SK-MEL-5 (cell line): ENCODE data around the gene PTPRG. TPM values are rescaled to one million over a fixed set of nuclear protein-coding genes. Genes with fewer than 3 reads are reported as not detected.
A peak's percentile ranks its signal among the peaks of the same experiment; 100 is the strongest.

Source experiments
- DNase-seq: peaks from one replicate; pipeline ENCODE4 v3.0.0-alpha.2; 2016; ENCODE audit warnings: low read depth, low spot score
- in situ Hi-C: cut with HindIII; loops from 2 replicates; pipeline ENCODE4 v1.10.0; 2016; ENCODE audit warnings: low sequenced_read_pairs, high pct_unique_total_duplicates, low pct_unique_long_range_greater_than_20kb
- total RNA-seq: library from RNA; depleted of rRNA; stranded (reverse); fragments of >200 nt; shearing (Covaris generic); gene quantifications from 2 replicates; pipeline ENCODE4 v1.2.3, GENCODE V29; 2014

The PTPRG gene
- total RNA-seq, 1 experiment from 2014 or later = 35.3 TPM

DNA sequence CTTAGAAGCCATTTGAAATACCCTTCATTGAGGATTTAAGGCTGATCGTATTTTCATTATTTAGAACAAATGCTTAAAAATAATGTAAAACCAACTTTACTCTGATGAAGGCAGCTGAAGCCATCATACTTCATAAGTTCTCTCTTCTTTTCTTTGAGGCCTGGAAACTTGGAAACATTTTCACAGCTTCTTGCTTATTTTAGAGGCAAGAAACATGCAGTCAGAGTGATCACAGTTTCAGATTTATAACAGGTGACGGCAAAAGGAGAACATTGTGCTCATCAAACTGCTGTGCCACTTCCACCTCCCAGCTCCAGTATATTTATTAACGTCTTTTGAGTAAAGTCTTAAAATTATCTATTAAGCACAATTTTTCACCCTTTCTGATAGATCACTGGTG, 376.1 kb downstream of the PTPRG start:
- no peak for DNase-seq
- in situ Hi-C loops = no loop called here

DNA sequence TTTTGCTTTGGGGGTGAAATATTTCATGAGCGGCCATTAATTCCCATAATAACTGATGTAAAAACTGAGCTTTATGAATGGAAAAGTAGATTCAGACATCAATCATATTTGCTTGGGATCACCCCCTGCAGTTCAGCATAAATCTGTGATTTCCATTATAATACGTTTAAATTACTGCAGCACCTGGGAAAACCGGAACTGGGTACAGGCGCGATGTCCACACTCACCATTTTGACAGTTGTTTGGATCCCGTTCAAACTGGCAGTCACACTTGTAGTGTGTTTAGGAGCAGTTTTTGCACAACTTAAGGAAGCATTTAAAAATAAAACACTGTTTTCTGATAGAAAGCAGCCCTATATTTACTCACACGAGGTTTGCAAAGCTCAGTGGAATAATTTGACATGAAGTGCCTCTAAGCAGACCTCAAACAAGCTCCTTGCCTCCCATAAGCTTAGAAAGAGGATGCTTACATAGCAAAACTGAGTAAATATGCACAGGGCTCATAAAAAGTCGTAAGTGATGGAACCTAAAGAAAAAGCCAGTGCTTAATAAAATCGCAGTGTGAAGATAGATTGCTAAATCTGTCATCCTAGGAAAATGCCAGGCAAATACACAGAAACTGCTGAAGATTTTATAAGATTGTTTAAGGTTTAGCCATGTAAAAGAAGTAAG, 377.6 kb downstream of the PTPRG start:
- DNase-seq = no peak
- in situ Hi-C loops = no loop called here

- in situ Hi-C loops = no loop called here
- no peak for DNase-seq
Observed at GRCh38 chr3:61940236-61940635, 378.9 kb downstream of the PTPRG start.

GRCh38 chr3:61943975-61944374, 382.6 kb downstream of the PTPRG start:
- in situ Hi-C loops = no loop called here
- no peak for DNase-seq

GRCh38 chr3:61944726-61945125, 383.4 kb downstream of the PTPRG start:
- in situ Hi-C loops = no loop called here
- DNase-seq = no peak

DNA sequence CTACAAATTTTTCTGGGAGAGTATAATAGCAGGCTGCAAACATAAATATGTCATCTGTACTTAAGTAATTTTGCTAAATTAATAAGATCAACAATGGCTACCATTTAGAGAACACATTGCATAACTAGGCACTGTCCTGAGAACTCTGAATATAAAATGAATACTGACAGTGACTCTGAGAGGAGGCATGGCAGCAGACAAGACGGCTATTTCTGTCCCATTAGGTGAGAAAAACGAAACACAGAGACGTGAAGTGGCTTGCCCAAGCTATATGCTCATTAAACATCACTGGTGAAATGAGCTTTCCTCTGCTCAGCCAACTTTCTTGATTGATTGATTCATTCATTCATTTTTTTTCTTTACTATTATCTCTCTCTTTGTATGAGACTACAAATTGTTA, 384.3 kb downstream of the PTPRG start:
- no peak for DNase-seq
- in situ Hi-C loops = no loop called here

GRCh38 chr3:61946570-61947324, 385.4 kb downstream of the PTPRG start:
- in situ Hi-C loops = no loop called here

GRCh38 chr3:61947456-61947855, 386.1 kb downstream of the PTPRG start:
- in situ Hi-C loops = no loop called here
- DNase-seq = no peak

More at GRCh38 chr3:61946570-61947324, 385.4 kb downstream of the PTPRG start:
- no peak for DNase-seq

- peak; percentile 41 for DNase-seq
- in situ Hi-C loops = no loop called here
Observed at GRCh38 chr3:61948699-61949305, 387.4 kb downstream of the PTPRG start.

DNA sequence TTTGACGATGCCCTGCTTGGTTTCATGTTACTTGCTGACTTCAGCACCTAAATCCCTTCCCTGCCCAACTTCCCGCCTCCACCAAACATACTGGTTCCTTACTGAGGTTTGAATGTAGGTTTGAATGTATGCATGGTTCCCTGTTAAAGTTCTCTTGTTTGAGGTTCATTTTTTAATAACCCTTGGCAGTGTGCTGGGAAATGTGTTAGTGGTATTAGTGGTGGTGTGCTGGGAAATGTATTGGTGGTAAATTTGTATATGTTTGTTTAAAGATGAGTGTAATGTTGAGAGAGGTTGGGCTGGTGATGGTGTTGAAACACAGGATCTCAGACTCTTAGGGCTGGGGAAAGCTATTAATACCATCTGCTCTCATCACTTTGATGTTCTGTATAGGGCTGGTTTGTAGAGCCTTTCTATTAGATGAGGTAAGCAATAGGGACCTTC, 392.7 kb downstream of the PTPRG start:
- DNase-seq = no peak
- in situ Hi-C loops = no loop called here

DNA sequence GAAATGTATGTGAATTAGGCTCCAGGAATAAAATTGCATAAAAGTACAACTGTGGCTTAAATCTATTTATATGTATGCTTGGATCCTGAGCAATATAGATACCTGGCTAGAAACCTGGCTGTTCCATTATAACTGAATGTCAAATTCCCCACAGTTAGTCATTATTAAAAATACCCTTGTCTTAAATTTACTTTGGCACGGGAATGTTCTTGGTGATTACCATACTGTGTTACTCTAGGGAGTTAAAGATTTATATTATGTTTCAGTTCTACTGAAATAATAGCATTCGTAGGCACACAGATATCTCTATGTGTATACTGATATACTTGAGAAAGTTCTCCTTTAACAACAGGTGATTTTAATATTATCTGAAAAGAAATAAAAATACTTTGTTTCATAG, 394.1 kb downstream of the PTPRG start:
- no peak for DNase-seq
- in situ Hi-C loops = no loop called here

DNA sequence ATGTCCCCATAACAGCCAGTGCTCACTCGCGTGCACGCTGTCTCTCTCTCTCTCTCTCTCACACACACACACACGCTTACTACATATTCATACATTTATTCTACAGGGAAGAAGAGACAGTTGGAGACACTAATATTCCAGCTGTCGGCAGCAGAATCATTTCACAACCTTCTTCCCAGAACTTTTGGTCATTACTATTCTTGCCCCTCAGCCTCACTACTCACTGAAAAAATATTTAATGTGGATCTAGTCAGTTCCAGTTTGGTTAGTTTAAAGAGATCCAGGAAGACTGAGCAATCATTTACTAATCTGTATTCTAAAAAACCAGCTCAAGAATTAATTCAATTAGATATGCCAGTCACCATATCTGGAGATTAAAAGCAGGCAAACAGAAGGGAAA, 394.9 kb downstream of the PTPRG start:
- no peak for DNase-seq
- in situ Hi-C loops = no loop called here

GRCh38 chr3:61957259-61957658, 395.9 kb downstream of the PTPRG start:
- in situ Hi-C loops = no loop called here
- no peak for DNase-seq

DNA sequence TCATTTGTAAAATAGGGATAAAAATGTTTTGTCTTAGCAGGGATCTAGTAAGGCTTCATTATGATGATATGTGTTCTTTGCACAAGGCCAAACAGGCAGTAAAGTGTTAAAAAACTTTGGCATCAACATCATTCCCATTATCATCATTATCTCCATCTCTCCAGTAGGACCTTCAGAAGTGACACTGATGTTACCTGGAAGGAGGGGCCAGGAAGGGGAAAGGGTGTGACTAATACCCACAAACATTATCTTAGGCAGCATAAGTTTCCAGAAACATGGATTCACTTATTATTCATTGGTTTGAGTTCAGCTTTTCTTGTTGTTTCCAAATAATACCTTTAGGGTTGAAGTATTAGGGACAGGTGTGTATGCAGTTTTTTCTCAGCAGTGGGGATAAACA, 399.6 kb downstream of the PTPRG start:
- no peak for DNase-seq
- in situ Hi-C loops = no loop called here

DNA sequence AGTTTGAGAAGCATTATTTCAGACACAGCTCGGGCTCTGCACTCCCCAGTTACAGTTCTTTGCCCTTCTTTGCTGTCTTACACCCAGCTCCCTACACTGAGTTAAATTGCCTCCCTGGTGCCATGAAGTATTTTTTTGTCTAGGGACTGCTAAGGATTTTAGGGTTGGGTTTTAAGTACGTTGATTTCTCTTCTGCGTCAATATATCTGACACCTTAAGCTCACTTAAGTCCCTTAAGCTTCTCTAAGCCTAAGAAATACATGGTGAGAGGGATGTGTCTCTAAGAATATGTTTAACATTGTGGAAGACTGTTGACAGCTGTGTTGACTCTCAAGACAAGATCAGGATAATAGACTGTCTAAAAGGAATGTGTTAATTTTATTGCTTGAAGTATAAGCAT, 400.5 kb downstream of the PTPRG start:
- in situ Hi-C loops = no loop called here
- DNase-seq = no peak

GRCh38 chr3:61964566-61964965, 403.2 kb downstream of the PTPRG start:
- in situ Hi-C loops = no loop called here
- DNase-seq = no peak

DNA sequence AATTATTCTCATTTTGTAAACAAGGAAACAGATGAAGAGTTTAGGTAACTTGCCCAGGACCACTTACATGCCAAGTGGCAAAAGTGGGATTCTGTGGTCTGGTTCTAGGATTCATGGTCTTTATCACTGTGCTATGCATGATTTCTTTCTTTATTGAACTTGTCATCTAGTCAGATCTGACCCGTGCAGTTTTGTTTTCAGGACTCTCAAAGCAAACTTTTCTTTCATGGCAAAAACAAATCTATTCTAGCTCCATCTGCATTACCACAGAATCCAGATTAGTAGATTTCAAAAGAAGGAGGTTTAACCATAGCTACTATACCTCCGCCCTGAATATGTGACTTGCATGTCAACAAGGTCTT, 404.4 kb downstream of the PTPRG start:
- in situ Hi-C loops = no loop called here

DNA sequence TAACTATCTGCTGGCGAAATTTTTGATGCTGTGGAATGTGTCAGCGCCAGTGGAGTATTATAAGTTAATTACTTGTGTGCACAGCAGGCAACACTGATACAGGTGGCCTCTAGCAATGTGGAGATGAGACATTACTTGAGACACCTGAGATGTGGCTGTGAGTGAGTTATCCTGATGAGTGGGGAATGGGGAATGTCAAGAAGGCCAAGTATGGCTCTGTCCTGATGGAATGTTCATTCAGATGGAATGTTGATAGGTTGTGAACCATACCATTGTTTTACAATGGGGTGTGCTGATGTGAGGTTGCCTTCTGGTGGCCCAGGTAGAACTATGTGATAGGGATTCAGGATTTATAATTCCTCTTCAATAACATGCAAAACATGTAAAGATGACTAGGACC, 404.8 kb downstream of the PTPRG start:
- in situ Hi-C loops = no loop called here
- no peak for DNase-seq

More for the DNA sequence above, 404.4 kb downstream of the PTPRG start:
- DNase-seq = no peak

DNA sequence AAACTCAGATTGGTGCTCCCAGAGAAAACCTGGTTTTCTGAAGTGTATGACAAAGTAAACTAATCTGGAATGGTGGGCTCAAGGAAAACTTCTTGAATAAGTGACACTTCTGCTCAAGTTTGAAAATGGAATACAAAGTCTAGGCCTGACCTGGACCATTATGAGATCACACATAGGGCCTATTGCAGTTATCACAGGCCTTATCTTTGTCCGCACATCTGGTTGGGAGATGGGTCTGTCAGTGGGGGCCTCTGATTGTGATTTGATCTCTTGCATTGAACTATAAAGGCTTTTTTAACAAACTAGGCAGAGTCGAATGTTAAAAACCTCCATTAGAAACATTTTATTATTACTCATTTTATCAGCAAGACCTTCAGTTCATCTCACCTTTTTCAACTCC, 405.6 kb downstream of the PTPRG start:
- in situ Hi-C loops = no loop called here
- no peak for DNase-seq
